HG03460 (cell line): ENCODE results near the gene SDK1.
"Not testable (repeated sequence)": the region's sequence is repeated elsewhere in the genome, so short reads cannot be mapped to it uniquely, and the experiment has no call there.

Experiments
- ATAC-seq: cut with Tn5 transposase; IDR thresholded peaks from one replicate; pipeline ENCODE4 v1.9.1; 2021; ENCODE audit not compliant: unreplicated experiment

Gene SDK1

GRCh38 chr7:4225881-4226523 lies 925.0 kb downstream of the SDK1 start:
- no peak for ATAC-seq

DNA sequence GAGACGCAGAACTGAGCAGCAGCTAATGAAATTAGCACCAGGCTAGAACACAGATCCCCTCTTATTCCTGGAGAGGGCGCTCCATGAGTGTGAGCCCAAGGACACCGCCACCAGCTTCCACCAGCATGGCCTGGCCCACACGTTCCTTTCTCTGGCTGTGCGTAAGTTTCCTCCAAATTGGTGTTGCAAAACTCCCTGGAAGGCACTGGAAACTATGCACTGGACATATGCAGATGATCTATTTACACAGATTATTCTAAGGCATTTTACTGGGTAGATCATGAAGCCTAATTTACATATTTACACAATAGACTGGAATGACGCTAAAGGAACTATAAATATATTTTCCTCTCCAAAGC lies 925.5 kb downstream of the SDK1 start:
- no peak for ATAC-seq

- no peak for ATAC-seq
Measured at GRCh38 chr7:4227105-4228010, 926.3 kb downstream of the SDK1 start.

DNA sequence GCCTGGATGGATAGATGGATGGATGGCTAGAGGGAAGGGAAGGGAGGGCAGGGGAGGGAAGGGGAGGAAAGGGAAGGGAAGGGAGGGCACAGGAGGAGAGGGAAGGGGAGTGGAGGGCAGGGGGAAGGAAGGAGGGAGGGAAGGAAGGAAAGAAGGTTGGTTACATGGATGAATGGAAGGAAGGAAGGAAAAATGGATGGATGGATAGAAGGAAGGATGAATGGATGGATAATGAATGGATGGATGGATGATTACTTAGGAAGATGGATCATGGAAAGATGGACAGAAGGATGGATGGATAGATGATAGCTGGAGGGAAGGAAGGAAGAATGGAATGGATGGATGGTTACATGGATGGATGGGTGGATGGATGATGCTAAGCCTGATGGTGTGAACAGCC lies 929.3 kb downstream of the SDK1 start:
- ATAC-seq, result no peak

DNA sequence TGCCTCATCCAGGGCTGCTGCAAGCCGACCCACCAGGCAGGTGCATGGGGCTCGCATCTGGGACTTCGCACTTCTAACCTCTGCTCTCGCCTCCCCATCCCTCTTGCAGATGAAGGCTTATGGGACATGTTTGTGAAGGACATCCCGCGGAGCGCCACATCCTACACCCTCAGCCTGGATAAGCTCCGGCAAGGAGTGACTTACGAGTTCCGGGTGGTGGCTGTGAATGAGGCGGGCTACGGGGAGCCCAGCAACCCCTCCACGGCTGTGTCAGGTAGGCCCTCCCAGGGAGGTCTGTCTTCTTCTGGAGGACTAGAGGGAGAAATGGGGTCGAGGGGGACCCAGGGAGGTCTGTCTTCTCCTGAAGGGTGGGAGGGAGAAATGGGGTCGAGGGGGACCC lies 932.1 kb downstream of the SDK1 start:
- ATAC-seq, result no peak

DNA sequence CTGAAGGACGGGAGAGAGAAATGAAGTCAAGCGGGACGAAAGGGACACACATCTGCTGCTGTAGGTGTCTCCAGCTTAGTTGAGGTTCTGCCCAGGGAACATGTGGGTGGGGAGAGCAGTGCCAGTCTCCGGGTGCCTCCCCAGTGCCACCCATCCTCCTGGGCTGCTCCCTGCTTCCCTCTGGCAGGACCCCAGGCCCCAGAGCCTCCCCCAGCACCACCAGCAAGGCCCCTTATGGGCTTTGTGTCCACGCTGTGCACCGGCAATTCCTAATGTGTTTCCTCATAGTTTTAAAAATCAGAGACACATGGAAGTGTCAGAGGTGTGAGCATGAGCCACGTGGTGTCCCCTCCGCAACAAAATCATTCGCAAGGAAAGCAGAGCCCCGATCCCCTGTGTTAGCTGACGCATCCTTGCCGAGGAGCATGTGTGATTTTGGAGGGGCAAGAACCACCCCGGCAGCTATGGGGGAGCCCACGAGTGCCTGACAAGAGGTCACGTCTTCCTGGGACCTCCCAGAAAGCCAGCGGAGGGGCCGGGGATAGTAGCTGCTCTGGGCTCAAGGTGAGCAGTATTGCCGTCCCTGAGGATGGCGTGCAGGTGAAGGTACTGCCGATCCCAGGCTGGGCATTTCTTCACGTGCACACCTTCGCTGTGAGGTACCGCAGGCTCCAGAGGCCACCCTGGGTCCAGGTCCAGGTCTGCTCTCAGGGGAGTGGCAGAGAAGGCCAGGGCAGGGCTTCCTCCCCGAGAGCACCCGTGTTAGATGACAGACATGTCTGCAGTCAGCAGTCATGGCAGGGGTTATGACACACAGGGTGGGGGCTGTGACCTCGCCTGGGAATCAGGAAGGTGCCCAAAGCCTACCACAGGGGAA lies 932.8 kb downstream of the SDK1 start:
- ATAC-seq, result no peak

GRCh38 chr7:4234498-4234855 lies 933.4 kb downstream of the SDK1 start:
- ATAC-seq, result no peak

GRCh38 chr7:4234886-4235285 lies 933.8 kb downstream of the SDK1 start:
- no peak for ATAC-seq

GRCh38 chr7:4235596-4235995 lies 934.5 kb downstream of the SDK1 start:
- no peak for ATAC-seq

- no peak for ATAC-seq
Measured at GRCh38 chr7:4236389-4236788, 935.3 kb downstream of the SDK1 start.

GRCh38 chr7:4236873-4237272 lies 935.8 kb downstream of the SDK1 start:
- not testable (repeated sequence) for ATAC-seq

- no peak for ATAC-seq
Measured at GRCh38 chr7:4237296-4238235, 936.5 kb downstream of the SDK1 start.

GRCh38 chr7:4238861-4239260 lies 937.8 kb downstream of the SDK1 start:
- ATAC-seq, result no peak

GRCh38 chr7:4240042-4240441 lies 939.0 kb downstream of the SDK1 start:
- ATAC-seq, result no peak

DNA sequence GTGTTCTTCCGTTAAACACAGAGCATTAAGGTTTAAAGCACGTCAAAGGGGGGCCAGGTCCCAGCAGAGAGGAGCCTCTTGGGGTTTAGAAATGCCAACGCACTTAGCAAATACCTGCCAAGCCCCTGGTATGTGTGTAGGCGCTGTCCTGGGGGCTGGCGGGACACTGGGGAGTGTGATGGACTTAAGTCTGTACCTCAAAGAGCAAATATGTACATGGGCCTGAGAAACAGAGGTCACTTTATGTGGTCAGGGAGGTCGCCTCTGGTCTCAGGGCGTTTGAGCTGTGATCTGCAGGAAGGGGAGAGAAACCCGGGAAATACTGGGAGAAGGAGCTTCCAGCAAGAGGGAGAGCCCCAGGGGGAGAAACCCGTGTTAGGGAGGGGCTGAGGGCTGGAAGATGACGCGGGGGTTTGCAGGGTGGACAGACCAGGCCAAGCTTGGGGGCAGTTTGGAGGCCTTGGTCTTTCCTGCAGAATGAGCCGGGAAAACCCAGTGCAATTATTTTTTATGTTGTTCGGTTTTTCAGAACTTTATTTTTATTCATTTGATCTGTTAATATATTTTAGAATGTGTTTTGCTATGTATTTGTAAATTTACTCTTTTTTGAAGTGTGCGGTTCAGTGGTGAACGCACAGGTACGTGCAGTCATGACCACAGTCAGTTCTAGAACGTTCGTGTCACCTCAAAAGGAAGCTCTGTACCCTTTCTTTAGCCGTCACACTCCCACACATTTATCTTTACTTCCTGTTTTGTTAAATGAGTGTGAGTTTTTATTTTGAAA lies 939.7 kb downstream of the SDK1 start:
- no peak for ATAC-seq

- ATAC-seq, result no peak
Measured at GRCh38 chr7:4241304-4241612, 940.2 kb downstream of the SDK1 start.

DNA sequence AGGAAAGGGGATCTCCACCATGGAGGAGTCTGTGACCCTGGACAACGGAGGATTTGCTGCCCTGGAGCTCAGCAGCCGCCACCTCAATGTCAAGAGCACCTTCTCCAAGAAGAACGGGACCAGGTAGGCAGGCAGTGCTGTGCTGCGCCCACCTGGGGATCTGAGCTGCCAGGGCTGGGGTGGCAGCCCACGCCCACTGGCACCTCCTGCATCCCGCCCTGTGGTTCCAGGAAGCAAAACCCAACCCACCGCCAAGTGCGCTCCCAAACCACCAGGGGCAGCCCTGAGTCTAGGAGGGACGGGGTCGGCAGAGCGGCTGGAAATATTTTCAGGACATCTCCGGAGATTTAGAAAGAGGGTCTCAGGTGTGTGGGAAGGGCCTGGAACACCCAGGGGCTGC lies 940.7 kb downstream of the SDK1 start:
- no peak for ATAC-seq

DNA sequence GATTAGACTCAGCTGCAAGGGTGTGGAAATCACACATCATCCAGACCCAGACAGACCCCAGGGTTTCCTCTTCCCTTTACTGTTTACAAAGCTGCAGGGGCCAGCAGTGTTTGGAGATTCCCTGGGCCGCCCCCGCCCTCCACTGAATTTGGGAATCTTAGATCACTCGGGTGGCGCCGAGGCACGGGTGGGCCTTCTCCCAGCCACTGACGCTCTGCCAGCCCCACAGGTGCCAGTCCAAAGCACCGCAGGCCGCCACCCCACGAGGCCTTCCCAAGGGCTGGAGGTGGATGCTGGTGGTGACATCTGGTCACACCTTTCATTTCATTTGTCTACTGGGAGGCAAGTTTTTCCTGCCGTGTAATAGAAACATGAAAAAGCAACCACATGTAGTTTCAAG lies 941.7 kb downstream of the SDK1 start:
- ATAC-seq, result no peak

DNA sequence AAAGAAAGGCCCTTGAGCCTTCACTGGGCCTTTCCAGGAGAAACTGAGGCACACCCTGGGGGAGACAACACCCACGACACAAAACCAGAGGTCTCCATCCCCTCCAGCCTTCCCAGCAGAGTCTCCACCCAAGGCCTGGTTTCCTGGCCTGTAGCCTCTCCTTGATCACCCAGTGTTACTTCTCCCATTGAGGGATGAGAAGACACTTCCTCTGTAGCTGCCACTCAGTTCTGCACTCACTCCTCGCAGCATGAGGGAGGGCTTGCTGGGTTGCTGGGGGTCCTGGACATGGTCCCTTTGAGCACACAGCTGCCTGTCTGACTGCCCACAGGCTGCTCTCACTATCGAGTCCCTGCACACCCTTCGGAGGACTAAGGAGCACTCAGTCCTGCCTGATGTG lies 943.0 kb downstream of the SDK1 start:
- no peak for ATAC-seq

DNA sequence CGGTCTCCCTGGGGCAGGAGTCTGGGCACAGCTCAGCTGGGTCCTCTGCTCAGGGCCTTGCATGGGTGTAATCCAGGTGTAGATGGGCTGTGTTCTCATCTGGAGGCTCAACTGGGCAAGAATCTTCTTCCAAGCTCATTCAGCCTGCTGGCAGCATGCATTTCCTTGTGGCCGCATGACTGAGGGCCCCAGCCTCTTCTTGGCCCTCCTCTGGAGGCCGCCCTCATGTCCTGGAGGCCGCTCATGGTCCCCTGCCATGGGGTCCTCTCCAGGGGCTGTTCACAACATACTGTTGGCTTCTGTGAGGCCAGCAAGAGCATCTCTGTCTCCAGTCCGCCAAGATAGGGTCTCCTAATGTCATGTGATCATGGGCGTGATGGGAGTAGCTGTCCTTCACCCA lies 943.6 kb downstream of the SDK1 start:
- ATAC-seq, result no peak
